Measurements from ENCODE around the gene CREM.

DNA sequence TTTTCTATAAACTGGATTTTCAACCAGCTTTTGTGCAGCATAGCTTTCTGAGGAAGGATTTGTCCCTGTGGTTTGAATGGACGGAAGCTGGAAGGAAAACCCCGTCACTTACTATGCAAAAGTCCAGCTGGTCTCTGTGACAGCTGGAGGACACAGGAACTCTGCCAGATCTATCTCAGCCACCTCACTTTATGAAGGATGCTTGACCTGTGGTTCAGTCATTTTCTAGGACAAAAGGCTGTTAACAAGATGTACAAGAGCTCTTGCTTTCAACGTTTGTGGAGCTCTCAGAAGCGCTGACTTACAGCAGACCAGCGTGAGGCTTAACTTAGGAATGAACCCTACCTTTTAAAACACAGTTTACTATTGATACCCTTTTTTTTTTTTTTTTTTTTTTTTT lies 90.8 kb downstream of the CREM start:
- no peak for TF ChIP-seq BACH1 (IDR thresholded peaks at IDR 0.05; ENCODE audit: low read length)
- no peak for TF ChIP-seq CREB1 (IDR thresholded peaks at IDR 0.05)
- TF ChIP-seq, protein P1, sequence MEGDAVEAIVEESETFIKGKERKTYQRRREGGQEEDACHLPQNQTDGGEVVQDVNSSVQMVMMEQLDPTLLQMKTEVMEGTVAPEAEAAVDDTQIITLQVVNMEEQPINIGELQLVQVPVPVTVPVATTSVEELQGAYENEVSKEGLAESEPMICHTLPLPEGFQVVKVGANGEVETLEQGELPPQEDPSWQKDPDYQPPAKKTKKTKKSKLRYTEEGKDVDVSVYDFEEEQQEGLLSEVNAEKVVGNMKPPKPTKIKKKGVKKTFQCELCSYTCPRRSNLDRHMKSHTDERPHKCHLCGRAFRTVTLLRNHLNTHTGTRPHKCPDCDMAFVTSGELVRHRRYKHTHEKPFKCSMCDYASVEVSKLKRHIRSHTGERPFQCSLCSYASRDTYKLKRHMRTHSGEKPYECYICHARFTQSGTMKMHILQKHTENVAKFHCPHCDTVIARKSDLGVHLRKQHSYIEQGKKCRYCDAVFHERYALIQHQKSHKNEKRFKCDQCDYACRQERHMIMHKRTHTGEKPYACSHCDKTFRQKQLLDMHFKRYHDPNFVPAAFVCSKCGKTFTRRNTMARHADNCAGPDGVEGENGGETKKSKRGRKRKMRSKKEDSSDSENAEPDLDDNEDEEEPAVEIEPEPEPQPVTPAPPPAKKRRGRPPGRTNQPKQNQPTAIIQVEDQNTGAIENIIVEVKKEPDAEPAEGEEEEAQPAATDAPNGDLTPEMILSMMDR (IDR thresholded peaks at IDR 0.05; ENCODE audit: control extremely low read depth in 1 of 3, insufficient read depth in 1 of 3, low read depth in 1 of 3, low read length in 3 of 3) = no peak
- no peak for TF ChIP-seq RNF2 (IDR thresholded peaks at IDR 0.05; ENCODE audit: borderline replicate concordance, low read depth, low read length, missing control alignments, poor library complexity, severe bottlenecking)
- no peak for TF ChIP-seq POLR2A (IDR thresholded peaks at IDR 0.05; ENCODE audit: control extremely low read depth in 1 of 2, low read depth in 2 of 2, low read length in 2 of 2)
- TF ChIP-seq SP4 (IDR thresholded peaks at IDR 0.05; ENCODE audit: low read length) = no peak
- no peak for TF ChIP-seq EZH2 (IDR thresholded peaks at IDR 0.05; ENCODE audit: low read depth, low read length, severe bottlenecking)
- TF ChIP-seq TEAD4 (IDR thresholded peaks at IDR 0.05; ENCODE audit: low read depth, low read length) = no peak
- no peak for TF ChIP-seq EP300 (IDR thresholded peaks at IDR 0.05; ENCODE audit: borderline replicate concordance in 1 of 2, low read depth in 2 of 2, low read length in 2 of 2)
- TF ChIP-seq EGR1 (IDR thresholded peaks at IDR 0.05; ENCODE audit: borderline replicate concordance, low read depth, low read length) = no peak
- TF ChIP-seq SRF (IDR thresholded peaks at IDR 0.05; ENCODE audit: low read depth, low read length) = no peak
- no peak for TF ChIP-seq ATF2 (IDR thresholded peaks at IDR 0.05; ENCODE audit: low read length)
- TF ChIP-seq NRF1 (IDR thresholded peaks at IDR 0.05; ENCODE audit: low read depth, low read length) = no peak
- no peak for TF ChIP-seq TBP (IDR thresholded peaks at IDR 0.05; ENCODE audit: low read depth, low read length)
